ENCODE results near the gene GTPBP3.
A peak's percentile ranks its signal among the peaks of the same experiment; 100 is the strongest.

The GTPBP3 gene

GRCh38 chr19:17309198-17309964, 28.0 kb upstream of the GTPBP3 start, which contains the start of gene DDA1:
TSS of gene DDA1 (plus strand) at chr19:17309563. CDS start at chr19:17309655, 92 bp downstream.
- DNase-seq (ENCODE audit: low read depth in 1 of 2, low spot score in 1 of 2): peak; percentile 92 to 99

GRCh38 chr19:17309965-17310461, 27.3 kb upstream of the GTPBP3 start:
- no peak for DNase-seq (ENCODE audit: low read depth in 1 of 2, low spot score in 1 of 2)

- DNase-seq (ENCODE audit: low read depth in 1 of 2, low spot score in 1 of 2): no peak
Measured at GRCh38 chr19:17311455-17312188, 25.7 kb upstream of the GTPBP3 start.

GRCh38 chr19:17312189-17313113, 24.9 kb upstream of the GTPBP3 start:
- DNase-seq (ENCODE audit: low read depth in 1 of 2, low spot score in 1 of 2): no peak

- no peak for DNase-seq (ENCODE audit: low read depth in 1 of 2, low spot score in 1 of 2)
Measured at GRCh38 chr19:17314007-17314593, 23.3 kb upstream of the GTPBP3 start.

GRCh38 chr19:17318966-17319365, 18.4 kb upstream of the GTPBP3 start:
- no peak for DNase-seq (ENCODE audit: low read depth in 1 of 2, low spot score in 1 of 2)

GRCh38 chr19:17319473-17320238, 17.7 kb upstream of the GTPBP3 start:
- DNase-seq (ENCODE audit: low read depth in 1 of 2, low spot score in 1 of 2): no peak

- no peak for DNase-seq (ENCODE audit: low read depth in 1 of 2, low spot score in 1 of 2)
Measured at GRCh38 chr19:17320435-17320834, 16.9 kb upstream of the GTPBP3 start.

- no peak for DNase-seq (ENCODE audit: low read depth in 1 of 2, low spot score in 1 of 2)
Measured at GRCh38 chr19:17321655-17322489, 15.5 kb upstream of the GTPBP3 start.

GRCh38 chr19:17322854-17323253, 14.5 kb upstream of the GTPBP3 start:
- no peak for DNase-seq (ENCODE audit: low read depth in 1 of 2, low spot score in 1 of 2)

GRCh38 chr19:17323300-17323963, 13.9 kb upstream of the GTPBP3 start:
- DNase-seq (ENCODE audit: low read depth in 1 of 2, low spot score in 1 of 2): no peak

GRCh38 chr19:17323964-17324332, 13.4 kb upstream of the GTPBP3 start:
- no peak for DNase-seq (ENCODE audit: low read depth in 1 of 2, low spot score in 1 of 2)

GRCh38 chr19:17324357-17325114, 12.8 kb upstream of the GTPBP3 start:
- DNase-seq (ENCODE audit: low read depth in 1 of 2, low spot score in 1 of 2): no peak

GRCh38 chr19:17325133-17325532, 12.2 kb upstream of the GTPBP3 start:
- no peak for DNase-seq (ENCODE audit: low read depth in 1 of 2, low spot score in 1 of 2)

- no peak for DNase-seq (ENCODE audit: low read depth in 1 of 2, low spot score in 1 of 2)
Measured at GRCh38 chr19:17325881-17326594, 11.3 kb upstream of the GTPBP3 start.

GRCh38 chr19:17326595-17326966, 10.8 kb upstream of the GTPBP3 start:
- DNase-seq (ENCODE audit: low read depth in 1 of 2, low spot score in 1 of 2): no peak

GRCh38 chr19:17327068-17327653, 10.2 kb upstream of the GTPBP3 start:
- no peak for DNase-seq (ENCODE audit: low read depth in 1 of 2, low spot score in 1 of 2)

Data from activated CD4-positive, alpha-beta T cell treated with anti-CD3 and anti-CD28 coated beads, Interleukin-2, amount 50 U/mL, for 24 hours (primary cell).